NOMO-1 treated with DMSO at 0.1 percent for 48 hours (cell line): ENCODE results near the gene BCL7B.
A peak's percentile ranks its signal among the peaks of the same experiment; 100 is the strongest.
"Not testable (repeated sequence)": the region's sequence is repeated elsewhere in the genome, so short reads cannot be mapped to it uniquely, and the experiment has no call there.

ENCODE experiments used
- DNase-seq: peaks from one replicate; lab custom pipeline; 2025; ENCODE audit not compliant: unreplicated experiment; lab: John Stamatoyannopoulos, UW

The BCL7B gene

GRCh38 chr7:73573276-73573675 lies 15.8 kb upstream of the BCL7B start:
- no peak for DNase-seq

GRCh38 chr7:73572767-73573186 lies 15.3 kb upstream of the BCL7B start:
- no peak for DNase-seq

GRCh38 chr7:73570977-73571376 lies 13.5 kb upstream of the BCL7B start:
- no peak for DNase-seq

- no peak for DNase-seq
These were observed 13.0 kb upstream of the BCL7B start for GRCh38 chr7:73570521-73570920.

- DNase-seq, result no peak
These were observed 11.6 kb upstream of the BCL7B start for GRCh38 chr7:73569042-73569608.

GRCh38 chr7:73567846-73568685 lies 10.6 kb upstream of the BCL7B start:
- DNase-seq, result no peak

- DNase-seq, result no peak
These were observed 9.7 kb upstream of the BCL7B start for GRCh38 chr7:73567140-73567539.

- not testable (repeated sequence) for DNase-seq
These were observed 8.9 kb upstream of the BCL7B start for GRCh38 chr7:73566431-73566830.

- DNase-seq, result peak; percentile 59
These were observed 8.3 kb upstream of the BCL7B start for GRCh38 chr7:73565675-73566340.

- peak; percentile 85 for DNase-seq
These were observed 2.8 kb upstream of the BCL7B start for GRCh38 chr7:73560109-73560835.

- DNase-seq, result peak; percentile 100
These were observed 438 bp downstream of the BCL7B start for GRCh38 chr7:73557108-73557396.

- DNase-seq, result peak; percentile 58
These were observed 1.0 kb downstream of the BCL7B start for GRCh38 chr7:73556208-73557107.

GRCh38 chr7:73555411-73555982 lies 2.0 kb downstream of the BCL7B start:
- DNase-seq, result no peak

- DNase-seq, result not testable (repeated sequence)
These were observed 7.4 kb downstream of the BCL7B start for GRCh38 chr7:73550093-73550492.

GRCh38 chr7:73549176-73549575 lies 8.3 kb downstream of the BCL7B start:
- DNase-seq, result no peak

GRCh38 chr7:73547841-73548240 lies 9.6 kb downstream of the BCL7B start:
- DNase-seq, result no peak

- no peak for DNase-seq
These were observed 12.8 kb downstream of the BCL7B start for GRCh38 chr7:73544678-73545077.

- DNase-seq, result no peak
These were observed 15.8 kb downstream of the BCL7B start for GRCh38 chr7:73541722-73542121.

- DNase-seq, result no peak
These were observed 17.8 kb downstream of the BCL7B start for GRCh38 chr7:73539709-73540108.

GRCh38 chr7:73538510-73538909 lies 19.0 kb downstream of the BCL7B start:
- not testable (repeated sequence) for DNase-seq
